ENCODE data around the gene CYB561D1.

Gene CYB561D1

DNA sequence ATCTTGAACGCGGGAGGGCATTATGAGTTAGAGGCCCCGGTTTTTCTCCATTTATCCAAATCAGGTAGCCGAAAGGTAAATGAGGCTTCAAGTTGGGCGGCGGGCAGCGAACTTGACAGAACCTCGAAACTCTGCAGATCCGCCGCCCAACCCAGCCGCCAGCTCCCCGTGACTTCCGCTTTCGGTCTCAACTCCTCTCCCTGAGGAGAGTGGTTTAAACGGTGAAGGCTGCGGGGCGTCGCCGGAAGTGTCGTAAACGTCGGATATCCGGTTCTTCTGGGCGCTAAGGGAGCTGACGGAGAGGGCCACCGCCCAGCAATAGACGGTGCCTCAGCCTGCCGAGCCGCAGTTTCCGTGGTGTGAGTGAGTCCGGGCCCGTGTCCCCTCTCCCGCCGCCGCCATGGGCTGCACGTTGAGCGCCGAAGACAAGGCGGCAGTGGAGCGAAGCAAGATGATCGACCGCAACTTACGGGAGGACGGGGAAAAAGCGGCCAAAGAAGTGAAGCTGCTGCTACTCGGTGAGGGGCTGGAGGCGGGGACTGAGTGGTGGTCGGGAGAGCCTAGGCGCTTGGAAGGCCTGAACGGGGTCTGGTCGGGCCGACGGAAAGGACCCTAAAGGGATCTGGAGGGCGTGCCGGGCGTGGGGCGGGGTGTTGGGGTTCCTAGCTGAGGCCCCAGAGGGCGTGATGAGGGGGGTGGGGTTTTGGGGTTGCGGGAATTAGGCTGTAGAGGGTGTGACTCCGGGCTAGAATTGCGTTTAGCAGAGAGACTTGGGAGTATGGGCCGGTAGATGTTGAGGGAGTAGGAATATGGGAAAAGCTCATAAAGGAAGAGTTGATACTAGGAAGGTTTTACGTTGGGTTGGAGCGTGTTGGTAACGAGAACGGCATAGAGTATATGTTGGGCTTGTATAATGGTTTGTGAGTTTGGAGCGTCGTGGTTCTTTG lies 54.7 kb downstream of the CYB561D1 start, which contains the start of gene GNAI3:
GNAI3 (plus strand) TSS at position 295 of the 947 bp plus-strand sequence; CDS start at position 401, 106 bp downstream.
- peak; percentile 99 for DNase-seq (ENCODE audit: low spot score)
